Activated CD8-positive, alpha-beta T cell treated with anti-CD3 and anti-CD28 coated beads for 36 hours (primary cell): ENCODE measurements around the gene ECI2. TPM values are rescaled to one million over a fixed set of nuclear protein-coding genes. Genes with fewer than 3 reads are reported as not detected.

Source experiments
- ATAC-seq: fragments of 200-7000 bp; cut with Tn5 transposase; one replicate; pipeline ENCODE4 v1.10.0; 2021; ENCODE audit warnings: mild to moderate bottlenecking, moderate library complexity
- CTCF ChIA-PET: fragments of 350-600 bp; sonication (Branson Sonifier 250); formaldehyde crosslinking; loops from one replicate; lab custom pipeline; 2021; ENCODE audit warnings: antibody characterized with exemption; lab: Charles Lee
- POLR2A ChIA-PET: fragments of 350-600 bp; sonication (Branson Sonifier 250); formaldehyde crosslinking; loops from one replicate; lab custom pipeline; 2021; ENCODE audit warnings: antibody characterized with exemption; lab: Charles Lee
- DNase-seq: peaks from one replicate; pipeline ENCODE4 v3.0.0-alpha.2; 2020
- H3K27ac Mint-ChIP-seq: one replicate; pipeline ENCODE4 v1.8.0; 2021; ENCODE audit warnings: mild to moderate bottlenecking, mixed read lengths
- H3K27me3 Mint-ChIP-seq: one replicate; pipeline ENCODE4 v1.8.0; 2021; ENCODE audit warnings: mixed read lengths
- H3K36me3 Mint-ChIP-seq: one replicate; pipeline ENCODE4 v1.8.0; 2021; ENCODE audit warnings: low read depth, mixed read lengths
- H3K4me1 Mint-ChIP-seq: one replicate; pipeline ENCODE4 v1.8.0; 2021; ENCODE audit warnings: low read depth, mixed read lengths
- H3K4me3 Mint-ChIP-seq: one replicate; pipeline ENCODE4 v1.8.0; 2021; ENCODE audit warnings: mild to moderate bottlenecking, moderate library complexity, mixed read lengths
- H3K9me3 Mint-ChIP-seq: one replicate; pipeline ENCODE4 v1.8.0; 2021; ENCODE audit warnings: mixed read lengths
- CTCF ChIP-seq: fragments of 200-600 bp; IDR thresholded peaks from one replicate; pipeline ENCODE4 v1.8.0; 2022; ENCODE audit warnings: antibody characterized with exemption, mild to moderate bottlenecking
- intact Hi-C: fragments of 100-400 bp; cut with micrococcal nuclease; formaldehyde crosslinking; loops from one replicate; pipeline ENCODE4 v1.10.0; 2022
- total RNA-seq, 2 experiments: library from RNA; stranded (reverse); gene quantifications; one replicate each; pipeline ENCODE4 v1.2.3, GENCODE V29; 2021

Gene ECI2
- total RNA-seq, 2 experiments from 2014 or later = 58.8 to 59.9 TPM

- ATAC-seq (no peak), DNase-seq (no peak)
- H3K36me3 Mint-ChIP-seq = no peaks in the 10 kb centered on the region
- no peak overlapping the region for H3K27ac Mint-ChIP-seq
- H3K4me1 Mint-ChIP-seq = peaks cover 4% of the 10 kb centered on the region
- intact Hi-C loops = no loop called here
- POLR2A ChIA-PET = interaction anchor here (1.3 kb wide), 1 partner anchor 123 kb away, joined by 3 read pairs; a partner anchor contains a TSS
- no peak for TF ChIP-seq CTCF
- no peaks in the 10 kb centered on the region for H3K9me3 Mint-ChIP-seq
- CTCF ChIA-PET = interaction anchor here (0.6 to 2.7 kb wide), 2 partner anchors 10 to 11 kb away, joined by 3 to 8 read pairs; partner anchors contain the start of gene ECI2
- H3K4me3 Mint-ChIP-seq = no peak overlapping the region
- no peaks in the 10 kb centered on the region for H3K27me3 Mint-ChIP-seq
Observed at GRCh38 chr6:4145083-4145482, 9.7 kb upstream of the ECI2 start.

DNA sequence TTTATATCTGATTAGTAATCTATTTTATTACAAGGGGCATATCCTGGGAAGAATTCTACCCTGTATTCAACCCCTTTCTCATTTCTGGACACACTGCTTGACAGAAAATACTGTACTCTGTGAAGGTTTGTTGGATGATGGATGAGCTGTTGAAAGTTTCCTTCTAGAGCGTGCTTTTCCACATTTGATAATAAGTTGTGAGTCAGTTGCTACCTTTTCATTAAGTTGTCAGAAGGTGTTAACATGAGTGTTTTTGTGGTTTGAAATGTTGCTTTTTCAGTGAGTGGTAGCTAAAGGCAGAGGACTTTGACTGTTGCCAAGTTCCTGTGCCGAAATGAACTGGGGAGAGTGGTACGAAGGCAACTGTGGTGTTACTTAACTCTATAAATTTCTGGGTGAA, 3.9 kb upstream of the ECI2 start:
- Mint-ChIP-seq H3K36me3 (no peaks in the 10 kb centered on the region), H3K27ac (no peak overlapping the region), H3K4me3 (no peak overlapping the region), H3K4me1 (peaks cover 29% of the 10 kb centered on the region), H3K9me3 (no peaks in the 10 kb centered on the region), H3K27me3 (no peaks in the 10 kb centered on the region)
- no peak for TF ChIP-seq CTCF
- ChIA-PET POLR2A (interaction anchor here (1.1 kb wide), 1 partner anchor 10 kb away, joined by 3 read pairs; no protein-coding TSS in a partner anchor), CTCF (interaction anchor here (0.7 to 5.7 kb wide), 5 partner anchors 16 to 290 kb away, joined by 3 to 46 read pairs (median 3); a partner anchor contains a TSS)
- ATAC-seq = no peak
- intact Hi-C loops = loop anchor here (5.0 kb wide), 2 partner anchors 77 to 122 kb away; no protein-coding TSS in a partner anchor
- DNase-seq = peak; percentile 10

GRCh38 chr6:4138186-4138585, 2.8 kb upstream of the ECI2 start:
- peaks cover 6% of the 10 kb centered on the region for H3K36me3 Mint-ChIP-seq
- TF ChIP-seq CTCF = no peak
- intact Hi-C loops = loop anchor here (5.0 kb wide), 2 partner anchors 76 to 121 kb away; no protein-coding TSS in a partner anchor
- ATAC-seq = no peak
- POLR2A ChIA-PET = interaction anchor here (5.0 kb wide), 1 partner anchor 118 kb away, joined by 50 read pairs; a partner anchor contains a TSS
- H3K4me1 Mint-ChIP-seq = peaks cover 40% of the 10 kb centered on the region
- no peaks in the 10 kb centered on the region for H3K27me3 Mint-ChIP-seq
- CTCF ChIA-PET = interaction anchor here (1.0 to 5.7 kb wide), 8 partner anchors 15 to 289 kb away, joined by 3 to 46 read pairs (median 4); partner anchors contain the start of gene FAM50B
- DNase-seq = no peak
- no peak overlapping the region for H3K4me3 Mint-ChIP-seq
- no peaks in the 10 kb centered on the region for H3K9me3 Mint-ChIP-seq
- H3K27ac Mint-ChIP-seq = no peak overlapping the region

- Mint-ChIP-seq H3K4me1 (peaks cover 52% of the 10 kb centered on the region), H3K9me3 (peaks cover 6% of the 10 kb centered on the region), H3K27me3 (no peaks in the 10 kb centered on the region), H3K4me3 (peak overlapping the region; percentile 72), H3K27ac (peak overlapping the region; percentile 68), H3K36me3 (peaks cover 22% of the 10 kb centered on the region)
- ATAC-seq (no peak), DNase-seq (no peak)
- POLR2A ChIA-PET = interaction anchor here (0.6 to 5.0 kb wide), 5 partner anchors 16 to 1125 kb away, joined by 3 to 50 read pairs (median 4); a partner anchor contains a TSS
- TF ChIP-seq CTCF = no peak
- intact Hi-C loops = loop anchor here (5.0 kb wide), 2 partner anchors 74 to 119 kb away; no protein-coding TSS in a partner anchor
- CTCF ChIA-PET = interaction anchor here (0.6 to 5.7 kb wide), 7 partner anchors 17 to 123 kb away, joined by 3 to 46 read pairs (median 6); a partner anchor contains a TSS
Observed at GRCh38 chr6:4136354-4136831, 1.0 kb upstream of the ECI2 start.
